ENCODE data around the gene C10orf90.

Gene C10orf90

DNA sequence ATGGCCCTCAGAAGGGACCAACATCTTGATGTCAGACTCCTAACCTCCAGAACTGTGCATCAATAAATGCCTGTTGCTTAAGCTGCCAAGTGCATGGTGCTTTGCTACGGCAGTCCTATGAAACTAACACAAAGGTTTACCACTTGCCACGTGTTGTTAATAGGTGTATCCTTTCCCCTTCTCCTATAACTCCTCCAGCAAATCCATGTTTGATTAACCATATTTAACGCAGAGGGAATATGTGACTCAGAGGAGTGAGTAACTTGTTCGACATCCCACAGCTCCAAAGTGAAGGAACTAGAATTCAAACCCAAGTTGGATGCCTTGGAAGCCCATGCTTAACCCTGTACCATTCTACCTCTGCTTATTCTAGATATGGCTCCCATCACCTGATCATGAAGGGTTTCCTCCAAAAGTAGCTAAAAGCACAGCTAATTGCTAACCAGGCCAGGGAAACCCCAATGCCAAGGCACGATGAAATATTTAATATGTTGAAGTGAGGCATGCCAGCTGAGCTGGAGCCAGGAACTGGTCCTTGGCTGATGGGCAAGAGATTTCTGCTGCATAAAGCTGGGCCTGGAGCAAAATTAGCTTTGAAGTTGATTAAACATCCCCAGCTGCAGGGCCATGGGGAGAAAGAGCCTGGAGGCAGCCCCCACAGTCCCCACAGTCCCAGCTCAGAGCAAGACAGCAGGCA is 131.9 kb downstream of the C10orf90 start:
- no peak for DNase-seq (ENCODE audit: low read depth in 2 of 2)

DNA sequence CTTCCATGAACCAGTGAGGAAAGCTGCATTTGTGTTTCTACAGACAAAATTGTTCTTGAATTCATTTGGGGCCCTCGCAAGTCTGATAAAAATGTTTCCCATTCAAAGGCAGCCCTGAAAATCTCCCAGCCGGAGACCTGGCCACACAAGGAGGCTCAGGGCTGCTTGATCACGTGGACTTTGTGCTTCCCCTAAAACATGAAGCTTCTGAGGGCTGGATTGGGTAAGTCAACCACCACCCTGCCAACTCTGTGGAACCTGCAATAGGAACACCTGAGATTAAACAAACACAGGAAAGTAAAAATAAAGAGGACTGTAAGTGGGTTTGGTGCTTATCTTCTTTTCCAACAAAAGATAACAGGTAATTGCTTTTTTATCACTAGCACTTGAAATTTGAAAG is 133.8 kb downstream of the C10orf90 start:
- DNase-seq (ENCODE audit: low read depth in 2 of 2) = no peak

DNA sequence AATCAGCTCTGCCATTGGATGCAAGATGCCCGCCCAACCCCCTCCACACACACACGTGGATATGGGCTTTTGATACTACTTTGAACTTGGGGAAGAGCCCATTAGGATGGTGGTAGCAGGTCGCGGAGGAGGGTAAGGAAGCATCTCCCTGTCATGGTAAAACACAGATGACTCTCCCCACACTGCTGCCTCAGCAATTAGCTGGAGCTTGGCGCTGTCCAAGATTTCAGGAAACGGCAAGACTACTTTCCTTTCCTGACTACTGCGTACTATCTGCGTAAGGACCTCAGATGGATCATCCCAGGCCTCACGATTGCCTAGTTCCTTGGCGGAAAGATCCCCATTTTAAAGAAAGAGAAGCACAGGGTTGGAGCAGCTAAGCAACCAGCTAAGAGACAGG is 134.3 kb downstream of the C10orf90 start:
- DNase-seq (ENCODE audit: low read depth in 2 of 2) = no peak

DNA sequence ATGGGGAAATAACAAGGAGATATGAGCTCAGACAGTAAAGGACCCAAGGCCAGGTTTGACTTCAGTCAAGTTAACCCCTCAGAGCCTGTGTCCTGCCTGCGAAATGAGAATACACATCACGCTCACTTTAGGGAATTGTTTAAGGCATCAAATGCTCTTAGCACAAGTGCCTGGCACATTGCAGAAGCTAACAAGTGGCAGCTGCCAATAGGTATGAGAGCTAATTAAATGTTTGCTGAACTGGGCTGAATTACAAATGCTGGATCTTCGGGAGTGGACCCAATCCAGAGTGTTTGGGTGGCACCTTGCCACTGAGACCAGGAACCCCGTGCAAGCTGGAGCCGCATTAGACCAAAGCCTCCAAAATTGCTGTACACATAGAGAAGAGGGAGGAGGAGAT is 136.8 kb downstream of the C10orf90 start:
- no peak for DNase-seq (ENCODE audit: low read depth in 2 of 2)

DNA sequence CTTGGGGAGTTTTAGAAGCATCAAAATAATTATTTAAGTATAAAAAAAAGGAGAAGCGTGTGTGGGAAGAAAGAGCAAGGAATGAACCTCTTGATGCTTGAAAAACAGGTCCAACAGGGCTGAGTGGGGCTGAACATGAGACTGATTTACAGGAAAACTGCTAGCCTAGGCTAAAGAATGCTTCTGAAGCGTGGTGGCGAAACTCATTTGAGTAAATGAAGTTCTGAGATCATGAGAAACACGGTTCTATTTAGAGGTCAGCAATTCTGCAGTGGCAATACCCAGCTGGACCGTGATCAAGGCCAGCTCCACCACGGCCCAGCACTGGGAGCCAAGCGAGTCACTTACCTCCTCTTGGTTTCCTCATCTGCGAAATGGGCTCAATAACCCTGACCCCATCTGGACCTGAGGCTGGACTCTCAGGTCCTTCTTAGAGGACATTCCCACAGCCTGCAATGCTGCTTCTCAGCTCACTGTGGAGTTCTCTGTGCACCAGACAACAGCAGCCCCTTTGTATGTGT is 142.1 kb downstream of the C10orf90 start:
- no peak for DNase-seq (ENCODE audit: low read depth in 2 of 2)

DNA sequence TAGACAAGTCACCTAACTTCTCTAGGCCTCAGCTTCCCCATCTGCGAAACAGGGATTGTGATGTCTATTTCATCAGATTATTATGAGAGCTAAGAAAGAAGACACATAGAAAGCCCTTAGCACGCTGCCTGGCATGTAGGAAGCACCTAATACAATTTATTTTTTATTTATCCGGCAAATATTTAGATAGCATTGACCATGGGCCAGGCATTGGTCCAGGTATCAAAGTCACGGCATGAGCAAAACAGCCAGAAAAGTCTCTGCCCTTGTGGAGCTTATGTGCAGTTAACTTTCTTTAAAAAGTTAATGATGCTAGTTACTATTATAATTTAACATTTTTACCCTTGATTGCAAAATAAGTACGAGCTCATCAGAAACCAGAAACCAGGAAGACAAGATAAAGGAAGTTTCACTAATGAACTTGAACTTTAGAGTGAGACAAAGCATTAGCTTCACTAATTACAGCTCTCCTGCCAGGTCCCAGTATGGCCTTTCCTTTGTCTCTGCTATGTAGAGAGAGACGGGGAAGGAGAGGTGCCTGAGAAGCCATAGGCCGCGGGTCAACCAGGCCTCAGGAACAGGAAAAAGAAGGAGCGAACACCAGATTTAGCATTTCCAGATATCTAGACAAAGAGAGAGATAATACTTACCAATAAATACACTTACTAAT is 142.7 kb downstream of the C10orf90 start:
- no peak for DNase-seq (ENCODE audit: low read depth in 2 of 2)

DNA sequence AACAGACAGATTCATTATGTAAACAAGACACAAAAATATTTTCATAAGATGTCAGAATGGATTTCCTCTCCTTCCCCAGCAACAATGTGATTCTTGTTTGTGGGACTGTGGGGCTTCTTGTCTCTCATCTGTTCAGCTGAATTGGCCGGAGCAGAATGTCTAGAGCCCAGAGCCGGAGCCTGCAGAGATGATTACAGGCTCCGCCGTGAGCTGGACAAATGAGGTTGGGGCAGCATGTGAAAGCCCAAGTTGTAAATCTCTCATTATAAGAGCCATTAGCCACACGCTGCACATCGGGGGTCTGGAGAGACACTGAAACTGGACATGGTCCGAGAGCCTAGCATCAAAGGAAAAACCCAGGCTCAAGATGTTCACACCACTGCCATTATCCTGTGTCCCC is 145.2 kb downstream of the C10orf90 start:
- DNase-seq (ENCODE audit: low read depth in 2 of 2) = no peak

DNA sequence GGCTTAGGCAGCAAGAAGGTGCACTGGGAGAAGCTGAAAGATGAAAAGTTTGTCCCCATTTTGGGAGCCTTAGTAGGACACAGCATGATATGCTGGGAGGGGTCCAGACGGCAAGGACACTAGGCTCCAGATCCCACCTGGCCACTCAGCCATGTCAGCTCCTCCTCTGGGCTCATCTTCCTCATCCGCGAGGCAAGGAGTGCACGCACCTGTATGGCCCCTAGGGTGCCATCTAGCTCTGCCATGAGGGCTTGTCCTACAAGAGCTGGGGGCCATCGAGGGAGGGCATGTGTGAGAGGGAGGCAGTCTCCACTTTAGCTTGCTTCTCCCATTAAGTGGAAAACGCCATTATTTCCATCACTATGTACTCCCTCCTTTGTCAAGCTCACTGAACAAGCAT is 146.0 kb downstream of the C10orf90 start:
- DNase-seq (ENCODE audit: low read depth in 2 of 2) = no peak

DNA sequence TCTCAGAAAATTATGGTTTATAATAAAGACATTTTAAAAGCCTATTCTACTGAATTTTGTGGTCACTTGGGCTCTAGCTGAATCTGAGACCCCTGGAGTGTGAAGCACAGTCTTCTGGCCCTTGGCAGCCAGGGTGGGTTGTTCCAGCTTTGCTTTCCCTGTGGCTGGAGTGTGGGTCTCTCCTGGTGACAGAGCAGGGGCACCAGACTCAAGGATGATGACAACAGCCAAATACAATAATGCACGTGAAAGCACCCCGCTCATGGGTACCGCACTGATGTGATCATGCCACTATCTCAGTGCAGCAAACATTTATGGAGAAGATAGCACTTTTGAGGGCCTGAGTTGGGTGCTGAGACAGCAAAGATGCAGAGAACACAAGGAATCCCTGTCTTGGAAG is 147.4 kb downstream of the C10orf90 start:
- DNase-seq (ENCODE audit: low read depth in 2 of 2) = no peak

DNA sequence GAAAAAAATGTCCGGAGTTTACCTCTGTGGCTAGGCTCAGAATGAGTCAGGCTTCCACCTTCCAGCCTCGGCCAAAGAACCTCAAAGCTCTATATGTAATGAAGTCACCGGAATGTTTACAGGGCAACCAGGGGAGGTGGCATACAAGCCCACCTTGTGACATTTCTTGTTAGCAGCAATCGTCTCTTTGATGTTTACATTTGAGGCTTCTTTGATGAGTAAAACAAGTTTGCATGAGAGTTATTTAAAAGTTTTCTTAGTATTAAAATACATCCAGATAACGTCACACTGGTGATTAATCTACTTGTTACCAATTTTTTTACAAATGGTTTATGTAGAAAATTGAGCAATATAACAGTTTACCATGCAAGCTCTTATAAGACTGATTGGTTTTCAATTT is 149.1 kb downstream of the C10orf90 start:
- DNase-seq (ENCODE audit: low read depth in 2 of 2) = no peak

DNA sequence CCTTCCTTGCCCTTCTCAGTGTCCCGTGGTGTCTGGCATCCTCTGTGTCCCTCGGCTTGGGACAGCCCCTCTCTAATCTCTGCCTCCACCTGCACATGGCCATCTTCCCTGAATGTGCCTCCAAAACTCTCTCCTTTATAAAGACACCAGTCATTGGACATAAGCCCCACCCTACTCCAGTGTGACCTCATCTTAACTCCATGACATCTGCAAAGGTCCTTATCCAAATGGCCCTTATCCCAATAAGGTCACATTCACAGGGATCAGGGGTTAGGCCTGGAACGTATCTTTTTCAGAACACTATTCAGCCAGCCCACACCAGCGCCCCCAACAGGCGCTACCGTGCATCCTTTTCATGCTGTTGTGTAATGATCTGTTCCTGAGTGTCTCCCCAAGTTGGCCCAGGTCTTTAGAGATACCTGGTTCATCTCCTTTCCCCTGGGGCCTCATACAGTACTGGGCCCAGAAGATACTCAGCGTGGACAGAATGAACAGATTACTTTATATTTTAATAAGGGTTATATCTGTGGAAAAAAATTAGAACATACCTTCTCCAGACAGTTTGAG is 149.7 kb downstream of the C10orf90 start:
- DNase-seq (ENCODE audit: low read depth in 2 of 2) = no peak

DNA sequence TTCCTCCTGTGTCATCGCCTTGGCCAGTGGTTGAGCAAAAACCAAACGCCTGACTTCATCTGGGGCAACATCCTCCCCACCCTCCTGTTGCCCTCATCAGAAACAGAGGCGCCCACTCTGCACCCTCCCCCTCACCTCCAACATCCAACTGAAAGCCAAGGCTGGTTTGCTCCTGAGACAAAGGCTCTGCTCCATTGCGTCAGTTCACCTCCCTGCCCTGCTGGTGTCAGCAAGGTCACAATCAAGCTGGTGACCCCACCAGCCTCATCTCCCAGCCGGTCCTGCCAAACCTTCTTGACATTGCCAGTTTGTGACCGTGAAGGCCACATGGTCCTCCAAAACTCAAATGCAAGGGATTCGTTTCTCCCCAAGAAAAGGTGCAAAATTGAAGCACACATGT is 150.5 kb downstream of the C10orf90 start:
- DNase-seq (ENCODE audit: low read depth in 2 of 2) = no peak

DNA sequence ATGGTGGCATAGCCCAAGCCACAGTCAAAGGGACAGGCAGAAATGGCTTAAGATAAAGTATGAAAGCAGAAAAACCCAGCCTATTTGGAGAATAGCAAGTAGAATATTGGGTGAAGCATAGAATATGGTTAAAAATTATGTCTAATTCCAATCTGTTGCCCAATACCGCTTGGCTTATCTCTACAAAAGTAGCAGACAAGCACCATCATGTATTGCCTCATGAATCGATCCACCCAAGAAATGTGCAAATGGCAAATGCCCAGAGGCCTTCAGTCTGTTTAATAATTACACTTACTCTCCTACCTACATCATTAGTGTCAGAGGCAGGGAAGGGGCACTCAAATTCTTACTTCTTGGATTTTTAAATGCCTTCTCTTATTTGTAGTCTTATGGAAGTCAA is 151.3 kb downstream of the C10orf90 start:
- no peak for DNase-seq (ENCODE audit: low read depth in 2 of 2)

DNA sequence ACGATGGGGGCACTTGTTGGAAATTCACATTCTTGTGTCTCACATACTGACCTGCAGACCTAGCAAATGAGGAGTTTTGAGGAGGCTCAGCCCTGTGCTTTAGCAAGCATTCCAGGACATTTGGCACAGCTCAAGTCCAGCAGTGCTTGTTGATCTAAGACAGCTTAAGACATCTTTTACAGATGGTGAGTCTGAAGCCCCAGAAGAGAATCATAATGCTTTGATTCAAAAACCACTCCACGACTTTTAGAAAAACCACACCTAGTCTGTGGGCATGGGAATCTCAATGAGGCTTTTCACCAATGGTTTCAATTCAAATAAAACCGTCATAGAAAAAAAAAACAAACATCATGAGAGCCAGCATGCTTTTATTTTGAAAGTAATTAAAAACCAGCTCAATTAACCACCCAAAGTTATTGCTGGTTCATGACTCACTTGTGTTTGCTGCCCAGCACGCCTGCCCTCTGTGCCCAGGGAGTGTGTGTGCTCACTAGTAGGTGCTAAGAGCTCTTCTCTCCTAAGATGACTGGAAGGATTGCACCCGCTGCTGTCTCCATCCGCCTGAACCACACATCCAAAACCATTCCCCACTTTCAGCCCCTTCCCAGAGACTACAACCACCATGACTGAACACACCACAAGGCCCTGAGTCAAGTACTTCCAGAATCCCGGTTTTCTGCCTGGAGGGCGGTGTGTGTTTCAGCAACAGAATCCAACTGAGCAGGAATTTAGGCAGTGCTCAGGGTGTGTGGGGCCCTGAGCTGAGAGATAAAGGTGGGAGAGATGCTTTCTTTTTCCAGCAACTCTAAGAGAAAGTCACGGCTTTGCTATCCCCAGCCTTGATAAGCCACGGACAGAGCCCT is 152.0 kb downstream of the C10orf90 start:
- DNase-seq (ENCODE audit: low read depth in 2 of 2) = no peak

DNA sequence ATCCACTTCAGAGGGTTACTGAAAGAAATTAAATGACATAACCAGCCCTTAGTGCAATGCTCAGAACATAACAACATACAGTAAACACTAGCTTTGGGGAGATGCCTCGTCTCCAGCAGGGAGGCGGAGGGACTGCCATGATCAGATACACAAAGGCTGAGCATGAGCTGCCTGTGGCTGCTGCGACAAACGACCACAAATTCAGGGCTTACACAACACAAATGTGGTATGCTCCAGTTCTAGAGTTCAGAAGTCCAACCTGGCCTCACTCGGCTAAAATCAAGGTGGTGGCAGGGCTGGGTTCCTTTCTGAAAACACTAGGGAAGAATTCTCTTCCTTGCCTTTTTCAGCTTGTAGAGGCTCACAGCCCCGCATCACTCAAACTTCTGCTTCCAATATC is 154.0 kb downstream of the C10orf90 start:
- no peak for DNase-seq (ENCODE audit: low read depth in 2 of 2)

DNA sequence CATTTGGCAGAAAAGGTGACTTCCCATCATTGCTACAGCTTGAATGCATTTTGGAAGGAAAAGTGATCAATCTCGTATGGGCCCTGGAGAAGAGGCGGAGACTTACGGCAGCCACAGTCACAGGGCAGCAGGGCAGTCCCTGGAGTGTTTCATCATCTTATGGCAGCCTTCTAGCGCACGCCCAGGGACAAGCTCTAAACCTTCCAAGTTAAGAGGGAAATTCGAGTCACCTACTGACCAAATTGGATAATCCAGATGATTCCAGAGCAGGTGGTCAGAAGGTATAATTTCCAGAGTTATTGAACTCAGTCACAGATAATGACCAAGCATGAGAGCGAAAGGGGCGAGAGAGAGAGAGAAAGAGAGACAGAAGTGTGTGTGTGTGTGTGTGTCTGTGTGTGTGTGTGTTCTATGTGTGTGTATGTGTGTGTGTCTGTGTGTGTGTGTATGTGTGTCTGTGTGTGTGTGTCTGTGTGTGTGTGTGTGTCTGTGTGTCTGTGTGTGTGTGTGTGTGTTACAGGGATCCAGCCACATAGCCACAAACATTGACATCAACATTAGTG is 158.5 kb downstream of the C10orf90 start:
- DNase-seq (ENCODE audit: low read depth in 2 of 2) = no peak

DNA sequence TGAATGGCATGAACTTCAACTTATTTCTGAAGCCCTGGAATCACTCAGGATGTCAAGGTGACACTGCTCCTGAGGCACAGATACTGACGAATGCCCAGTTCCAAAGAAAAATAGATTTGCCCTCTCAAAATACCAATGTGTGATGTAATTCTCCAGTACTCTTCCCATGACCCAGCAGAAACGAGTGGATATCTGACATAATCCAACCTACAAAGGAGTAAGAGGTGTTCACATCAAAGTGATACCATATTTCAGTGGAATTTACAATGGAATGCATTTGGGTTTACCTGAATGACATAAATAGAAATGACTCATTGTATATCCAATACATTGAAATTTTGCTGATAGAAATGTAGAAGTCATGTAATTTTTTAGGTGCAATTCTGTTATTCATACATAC is 161.3 kb downstream of the C10orf90 start:
- DNase-seq (ENCODE audit: low read depth in 2 of 2) = no peak

DNA sequence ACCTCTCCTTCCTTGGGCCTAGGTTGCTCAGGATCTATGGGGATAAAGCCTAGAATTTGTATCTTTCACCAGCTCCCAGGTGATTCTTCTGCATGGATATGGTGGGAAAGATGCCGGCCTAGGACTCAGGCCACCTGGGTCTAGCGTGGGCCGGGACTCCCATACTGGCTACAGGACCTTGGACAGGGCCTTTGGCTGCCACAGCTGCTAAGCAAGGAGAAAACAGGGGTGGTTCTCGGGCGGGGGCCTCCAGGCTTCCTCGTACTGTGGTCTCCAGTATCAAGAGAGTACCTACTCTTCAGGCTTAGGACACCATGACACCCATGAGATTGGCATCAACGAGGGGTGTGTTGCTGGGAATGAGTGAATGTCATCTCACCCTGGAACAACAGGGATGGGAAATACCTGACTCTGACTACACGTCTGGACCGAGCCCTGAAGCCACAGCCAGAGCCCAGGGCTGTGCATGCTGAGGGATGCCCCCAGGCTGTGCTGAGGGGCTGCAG is 161.9 kb downstream of the C10orf90 start:
- no peak for DNase-seq (ENCODE audit: low read depth in 2 of 2)

DNA sequence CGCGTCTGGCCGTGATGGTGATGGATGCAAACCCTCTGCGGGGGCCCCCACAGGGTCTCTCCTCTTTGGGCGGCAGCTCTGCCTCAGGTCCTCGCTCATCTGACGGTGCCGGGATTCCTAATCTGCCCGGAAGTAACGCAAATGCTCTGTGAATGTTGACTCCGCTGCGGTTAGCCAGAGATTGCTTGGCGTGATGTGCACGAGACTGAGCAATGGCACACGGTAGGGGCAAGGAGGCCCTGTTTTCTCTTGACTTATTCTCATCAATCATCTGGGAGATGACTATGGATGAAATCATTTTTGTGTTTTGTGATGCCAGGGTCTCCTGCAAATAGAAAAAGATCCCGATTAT is 165.8 kb downstream of the C10orf90 start:
- DNase-seq (ENCODE audit: low read depth in 2 of 2) = no peak

DNA sequence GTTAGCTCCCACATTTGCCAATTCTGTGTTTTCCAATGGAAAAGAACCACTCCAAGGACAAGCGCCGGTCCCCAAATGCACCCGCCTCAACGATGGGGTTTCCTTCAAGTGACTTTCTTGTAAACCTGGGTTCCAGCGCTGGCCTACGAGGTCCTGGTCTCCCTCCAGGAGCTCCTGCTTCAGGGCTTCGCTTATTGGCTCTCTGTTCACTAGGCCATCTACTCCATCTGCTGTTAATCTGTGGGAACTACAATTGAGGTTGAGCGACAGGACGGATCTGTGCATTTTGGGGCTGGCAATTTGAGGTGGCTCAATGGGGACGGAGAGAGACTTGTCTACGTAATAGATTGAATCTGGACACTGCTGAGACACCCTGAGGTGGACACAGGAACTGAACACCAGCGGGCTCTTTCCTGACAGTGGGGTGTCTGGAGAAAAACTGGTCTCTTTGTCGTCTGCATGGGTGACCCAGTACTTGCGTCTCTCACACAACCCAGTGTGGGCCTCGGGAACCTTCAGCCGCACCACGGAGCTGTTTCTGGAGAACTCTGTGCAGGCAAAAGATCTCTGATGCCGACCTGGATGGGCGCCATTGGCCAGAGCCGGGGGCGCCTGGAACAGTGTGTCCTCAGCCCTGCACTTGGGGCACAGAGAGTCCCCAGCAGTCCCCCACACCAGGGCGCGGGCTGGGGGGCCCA is 166.3 kb downstream of the C10orf90 start:
- no peak for DNase-seq (ENCODE audit: low read depth in 2 of 2)

DNA sequence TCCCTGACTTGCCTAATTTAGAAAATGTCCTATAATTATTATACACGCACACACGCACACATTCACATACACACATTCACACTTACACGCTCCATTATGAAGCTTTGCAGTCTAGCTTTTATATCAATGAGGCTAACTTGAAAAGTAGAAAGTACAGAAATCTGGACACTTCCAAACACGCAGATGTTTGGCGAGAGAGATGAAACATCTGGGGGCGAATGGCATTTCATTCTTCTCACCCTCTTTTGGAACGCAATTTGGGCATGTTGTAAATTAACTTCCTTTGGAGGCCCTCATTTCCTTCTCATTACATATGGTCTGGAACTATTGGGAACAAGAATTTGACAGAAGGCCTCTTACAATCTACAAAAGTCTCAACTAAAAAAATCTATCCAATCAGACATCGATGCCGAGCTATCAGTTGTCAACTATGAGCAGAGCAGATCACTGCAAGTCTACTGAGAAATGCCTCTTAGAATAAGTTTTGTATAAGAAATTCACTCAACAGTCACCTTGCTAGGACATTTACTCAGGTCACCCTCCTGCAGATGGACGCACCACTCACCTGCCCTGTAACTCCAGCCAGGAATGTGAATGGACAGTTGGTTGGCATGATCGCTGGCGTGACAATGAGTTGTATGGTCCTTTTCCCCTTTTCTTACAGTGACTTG is 167.0 kb downstream of the C10orf90 start:
- DNase-seq (ENCODE audit: low read depth in 2 of 2) = no peak

All from stimulated activated CD8-positive, alpha-beta memory T cell treated with anti-CD3 and anti-CD28 coated beads, Interleukin-7, amount 100 ng/mL, for 4 hours (primary cell).